GM12872 (cell line): Measurements from ENCODE around the gene MLEC.

Experiments used
- CTCF ChIP-seq: IDR thresholded peaks from 3 replicates; pipeline ENCODE4 v1.5.1; 2011; ENCODE audit warnings: low read depth, mild to moderate bottlenecking, low read length, moderate library complexity; ENCODE audit not compliant: insufficient read depth

MLEC gene

GRCh38 chr12:120736404-120737331, 49.7 kb downstream of the MLEC start:
- TF ChIP-seq CTCF: no peak

- TF ChIP-seq CTCF: no peak
Observed at GRCh38 chr12:120737557-120738251, 50.8 kb downstream of the MLEC start.

- TF ChIP-seq CTCF: no peak
Observed at GRCh38 chr12:120738252-120739030, 51.5 kb downstream of the MLEC start.

DNA sequence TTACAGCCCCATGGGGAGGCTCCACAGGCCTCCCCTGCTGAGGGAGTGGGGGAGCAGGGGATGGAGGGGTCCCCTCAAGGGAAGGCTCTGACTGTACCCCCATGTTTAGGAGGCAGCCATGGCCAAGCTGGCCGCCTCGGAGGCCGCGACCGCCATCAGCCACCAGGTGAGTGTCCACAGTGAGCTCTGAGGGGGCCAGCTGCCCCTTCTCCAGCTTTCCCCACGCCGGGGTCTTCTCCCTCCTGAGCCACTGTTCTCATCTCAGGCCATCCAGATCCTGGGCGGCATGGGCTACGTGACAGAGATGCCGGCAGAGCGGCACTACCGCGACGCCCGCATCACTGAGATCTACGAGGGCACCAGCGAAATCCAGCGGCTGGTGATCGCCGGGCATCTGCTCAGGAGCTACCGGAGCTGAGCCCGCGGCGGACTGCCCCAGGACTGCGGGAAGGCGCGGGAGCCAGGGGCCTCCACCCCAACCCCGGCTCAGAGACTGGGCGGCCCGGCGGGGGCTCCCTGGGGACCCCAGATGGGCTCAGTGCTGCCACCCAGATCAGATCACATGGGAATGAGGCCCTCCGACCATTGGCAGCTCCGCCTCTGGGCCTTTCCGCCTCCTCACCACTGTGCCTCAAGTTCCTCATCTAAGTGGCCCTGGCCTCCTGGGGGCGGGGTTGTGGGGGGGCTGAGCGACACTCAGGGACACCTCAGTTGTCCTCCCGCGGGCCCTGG, 52.2 kb downstream of the MLEC start:
- TF ChIP-seq CTCF: no peak

- no peak for TF ChIP-seq CTCF
Observed at GRCh38 chr12:120739821-120740613, 53.1 kb downstream of the MLEC start.

- TF ChIP-seq CTCF: no peak
Observed at GRCh38 chr12:120740871-120741270, 53.9 kb downstream of the MLEC start.
